ENCODE results near the gene JOSD2. TPM values are rescaled to one million over a fixed set of nuclear protein-coding genes. Genes with fewer than 3 reads are reported as not detected.

Gene JOSD2
- total and polyA plus RNA-seq, 9 of the 15 experiments (the other 6 are each of a cell fraction or from before 2014, with no cell fraction given), result 0.06 to 14.4 (median 3.1) TPM

- Histone ChIP-seq H3K27me3 (ENCODE audit: control insufficient read depth in 2 of 2, insufficient read depth in 2 of 2, low read length in 2 of 2) (no peaks in the 10 kb centered on the region), H4K20me1 (replicated peaks; ENCODE audit: control insufficient read depth, insufficient read depth, low read length) (no peaks in the 10 kb centered on the region), H3K9ac (ENCODE audit: insufficient read depth in 1 of 2, low read depth in 2 of 2, low read length in 2 of 2) (peak overlapping the region in 1 of 2 experiments; percentile 40; a peak in 2 of 4 replicates), H2AFZ (ENCODE audit: low read depth, low read length) (no peak overlapping the region), H3K4me1 (replicated peaks in 1 of 2; ENCODE audit: control insufficient read depth in 2 of 2, insufficient read depth in 2 of 2, low read length in 2 of 2) (peaks cover 5 to 67% of the 10 kb centered on the region in 2 experiments; a peak in 4 of 5 replicates), H3K27ac (ENCODE audit: extremely low read depth, low read depth, low read length) (no peak overlapping the region), H3K9me1 (ENCODE audit: control insufficient read depth, insufficient read depth, low read length) (peaks cover 4% of the 10 kb centered on the region), H3K79me2 (ENCODE audit: control insufficient read depth, insufficient read depth, low read length) (no peaks in the 10 kb centered on the region; the same call in 2 of the 3 replicates), H3K4me3 (no peak overlapping the region), H3K36me3 (ENCODE audit: control insufficient read depth, insufficient read depth, low read length) (no peaks in the 10 kb centered on the region), H3K4me2 (ENCODE audit: insufficient read depth, low read length) (no peak overlapping the region), H3K9me3 (replicated peaks; ENCODE audit: control insufficient read depth, insufficient read depth, low read depth, low read length) (no peaks in the 10 kb centered on the region)
- no TSS peak for BruUV-seq (replicated peaks)
- DNase-seq (ENCODE audit: extremely low read depth in 1 of 4, low spot score in 3 of 4), result no peak
- 28% methylated on average over 24 of the region's 38 CpGs for WGBS (ENCODE audit: insufficient coverage, low coverage, missing lambda C conversion rate)
- no peak for FAIRE-seq
- intact Hi-C loops (cut with micrococcal nuclease), result no loop called here
- ATAC-seq, result no peak
- in situ Hi-C loops (cut with MboI), result no loop called here
- POLR2A ChIA-PET, result interaction anchor here (1.0 kb wide), 1 partner anchor 19 kb away, joined by 3 read pairs; no protein-coding TSS in a partner anchor
- CTCF ChIA-PET (ENCODE audit: low intra/inter-chr PET ratio), result no interaction called here
- no peak for TF ChIP-seq GTF2F1 (IDR thresholded peaks at IDR 0.05; ENCODE audit: low read depth, low read length)
- TF ChIP-seq SUPT5H (IDR thresholded peaks at IDR 0.05), result 0 out of 2 replicates have a peak, but pooled peaks have one; percentile 32
- TF ChIP-seq RB1 (IDR thresholded peaks at IDR 0.05; ENCODE audit: low read depth), result no peak
- TF ChIP-seq POLR2A (conservative IDR thresholded peaks at IDR 0.05), result 0 out of 2 replicates have a peak, but pooled peaks have one; percentile 21
- no peak for TF ChIP-seq HNRNPLL (IDR thresholded peaks at IDR 0.05; ENCODE audit: low read depth, low read length, poor library complexity, severe bottlenecking)
- no peak for TF ChIP-seq NCOR1 (IDR thresholded peaks at IDR 0.05)
- no peak for TF ChIP-seq CBFA2T3 (IDR thresholded peaks at IDR 0.05)
- no peak for TF ChIP-seq POLR2AphosphoS2 (IDR thresholded peaks at IDR 0.05; ENCODE audit: low read length)
- no peak for TF ChIP-seq E2F5 (CRISPR knock-in tag; IDR thresholded peaks at IDR 0.05)
- TF ChIP-seq BCOR (IDR thresholded peaks at IDR 0.05), result no peak
- no peak for TF ChIP-seq NCOA4 (IDR thresholded peaks at IDR 0.05; ENCODE audit: partially characterized antibody)
- no peak for TF ChIP-seq HMG20B (CRISPR knock-in tag; IDR thresholded peaks at IDR 0.05)
- no peak for TF ChIP-seq SPI1 (IDR thresholded peaks at IDR 0.05; ENCODE audit: borderline replicate concordance, low read depth, low read length)
- peak; percentile 85 for TF ChIP-seq RFX1 (IDR thresholded peaks at IDR 0.05)
- TF ChIP-seq KLF10 (CRISPR knock-in tag; IDR thresholded peaks at IDR 0.05), result no peak
- no peak for TF ChIP-seq TCFL5 (CRISPR knock-in tag; conservative IDR thresholded peaks at IDR 0.05)
- TF ChIP-seq NELFE (IDR thresholded peaks at IDR 0.05; ENCODE audit: insufficient read depth, insufficient read length), result no peak
- TF ChIP-seq L3MBTL2 (IDR thresholded peaks at IDR 0.05), result no peak
- TF ChIP-seq, protein P1, sequence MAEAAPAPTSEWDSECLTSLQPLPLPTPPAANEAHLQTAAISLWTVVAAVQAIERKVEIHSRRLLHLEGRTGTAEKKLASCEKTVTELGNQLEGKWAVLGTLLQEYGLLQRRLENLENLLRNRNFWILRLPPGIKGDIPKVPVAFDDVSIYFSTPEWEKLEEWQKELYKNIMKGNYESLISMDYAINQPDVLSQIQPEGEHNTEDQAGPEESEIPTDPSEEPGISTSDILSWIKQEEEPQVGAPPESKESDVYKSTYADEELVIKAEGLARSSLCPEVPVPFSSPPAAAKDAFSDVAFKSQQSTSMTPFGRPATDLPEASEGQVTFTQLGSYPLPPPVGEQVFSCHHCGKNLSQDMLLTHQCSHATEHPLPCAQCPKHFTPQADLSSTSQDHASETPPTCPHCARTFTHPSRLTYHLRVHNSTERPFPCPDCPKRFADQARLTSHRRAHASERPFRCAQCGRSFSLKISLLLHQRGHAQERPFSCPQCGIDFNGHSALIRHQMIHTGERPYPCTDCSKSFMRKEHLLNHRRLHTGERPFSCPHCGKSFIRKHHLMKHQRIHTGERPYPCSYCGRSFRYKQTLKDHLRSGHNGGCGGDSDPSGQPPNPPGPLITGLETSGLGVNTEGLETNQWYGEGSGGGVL (CRISPR knock-in tag; IDR thresholded peaks at IDR 0.05), result no peak
- TF ChIP-seq, protein P2, sequence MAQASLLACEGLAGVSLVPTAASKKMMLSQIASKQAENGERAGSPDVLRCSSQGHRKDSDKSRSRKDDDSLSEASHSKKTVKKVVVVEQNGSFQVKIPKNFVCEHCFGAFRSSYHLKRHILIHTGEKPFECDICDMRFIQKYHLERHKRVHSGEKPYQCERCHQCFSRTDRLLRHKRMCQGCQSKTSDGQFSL (CRISPR knock-in tag; IDR thresholded peaks at IDR 0.05), result peak; percentile 70; the same call in 1 of the 2 replicates
- TF ChIP-seq, protein P2 (tag; IDR thresholded peaks at IDR 0.05), result no peak
- TF ChIP-seq ZC3H4 (CRISPR knock-in tag; IDR thresholded peaks at IDR 0.05; ENCODE audit: borderline replicate concordance), result no peak
- no peak for TF ChIP-seq FUS (optimal IDR thresholded peaks at IDR 0.05; ENCODE audit: low read depth, low read length)
Measured at GRCh38 chr19:50514346-50515167, 3.6 kb upstream of the JOSD2 start.
